Measurements from ENCODE around the gene MTHFD1L.

DNA sequence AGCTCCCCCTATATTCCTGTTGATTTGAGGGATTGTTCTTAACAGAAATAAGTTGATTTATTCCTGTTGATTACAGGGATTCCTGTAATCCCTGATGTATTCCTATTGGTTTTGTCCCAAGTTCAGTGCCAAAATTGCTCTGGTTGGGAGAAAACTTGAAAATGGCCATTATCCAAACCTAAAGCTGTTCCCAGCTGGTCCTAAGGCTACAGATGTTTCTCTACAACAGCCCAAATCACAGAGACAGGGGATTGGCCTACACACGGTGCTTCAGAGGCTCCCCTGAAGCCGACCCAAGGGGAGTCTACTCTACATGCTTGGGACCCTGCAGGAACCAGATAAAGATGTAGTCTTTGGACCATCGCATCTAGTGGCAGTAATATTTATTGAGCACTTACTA lies 275.3 kb downstream of the MTHFD1L start:
- TF ChIP-seq SUZ12 (IDR thresholded peaks at IDR 0.05; ENCODE audit: extremely low read depth, insufficient read depth, insufficient read length) (no peak), YY1 (IDR thresholded peaks at IDR 0.05; ENCODE audit: insufficient read depth, insufficient read length) (no peak), ZNF274 (IDR thresholded peaks at IDR 0.05; ENCODE audit: low read depth, low read length) (no peak)

Measured in NT2/D1 (cell line).